ENCODE measurements around the gene PPP6R3. TPM values are rescaled to one million over a fixed set of nuclear protein-coding genes. Genes with fewer than 3 reads are reported as not detected.

PPP6R3 gene
- polyA plus RNA-seq, 1 donor (not counting 4 experiments of a cell fraction or from before 2014, with no cell fraction given), result 50.2 TPM

DNA sequence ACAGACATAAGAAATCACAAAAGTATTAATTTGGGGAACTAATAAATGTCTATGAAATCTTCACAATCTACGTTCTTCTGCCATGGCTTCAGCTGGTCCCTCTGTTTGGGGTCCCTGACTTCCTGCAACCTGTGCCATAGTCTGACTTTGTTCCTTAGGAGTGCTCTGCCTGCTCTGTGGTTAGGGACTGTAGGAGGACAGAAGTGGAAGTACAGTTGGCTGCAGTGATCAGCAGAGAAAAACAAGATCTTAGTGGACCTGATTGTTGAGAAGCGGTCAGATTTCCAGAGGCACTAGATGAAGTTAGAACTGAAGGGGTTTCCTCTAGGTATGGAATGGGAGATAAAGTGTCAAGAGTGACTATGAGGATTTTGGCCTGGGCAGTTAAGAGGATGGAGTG, 80.6 kb downstream of the PPP6R3 start:
- H3K9ac ChIP-seq (ENCODE audit: control insufficient read depth, extremely low read depth, insufficient read depth, low read length), result no peak overlapping the region
- FAIRE-seq, result no peak
- dilution Hi-C loops (cut with MboI; ENCODE audit: extremely low pct_ligation_motif_present, low sequenced_read_pairs), result no loop called here
- H3K9me1 ChIP-seq (ENCODE audit: control insufficient read depth, extremely low read depth, insufficient read depth, low read length), result peaks cover 3% of the 10 kb centered on the region
- TF ChIP-seq, protein P1, sequence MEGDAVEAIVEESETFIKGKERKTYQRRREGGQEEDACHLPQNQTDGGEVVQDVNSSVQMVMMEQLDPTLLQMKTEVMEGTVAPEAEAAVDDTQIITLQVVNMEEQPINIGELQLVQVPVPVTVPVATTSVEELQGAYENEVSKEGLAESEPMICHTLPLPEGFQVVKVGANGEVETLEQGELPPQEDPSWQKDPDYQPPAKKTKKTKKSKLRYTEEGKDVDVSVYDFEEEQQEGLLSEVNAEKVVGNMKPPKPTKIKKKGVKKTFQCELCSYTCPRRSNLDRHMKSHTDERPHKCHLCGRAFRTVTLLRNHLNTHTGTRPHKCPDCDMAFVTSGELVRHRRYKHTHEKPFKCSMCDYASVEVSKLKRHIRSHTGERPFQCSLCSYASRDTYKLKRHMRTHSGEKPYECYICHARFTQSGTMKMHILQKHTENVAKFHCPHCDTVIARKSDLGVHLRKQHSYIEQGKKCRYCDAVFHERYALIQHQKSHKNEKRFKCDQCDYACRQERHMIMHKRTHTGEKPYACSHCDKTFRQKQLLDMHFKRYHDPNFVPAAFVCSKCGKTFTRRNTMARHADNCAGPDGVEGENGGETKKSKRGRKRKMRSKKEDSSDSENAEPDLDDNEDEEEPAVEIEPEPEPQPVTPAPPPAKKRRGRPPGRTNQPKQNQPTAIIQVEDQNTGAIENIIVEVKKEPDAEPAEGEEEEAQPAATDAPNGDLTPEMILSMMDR (optimal IDR thresholded peaks at IDR 0.05 in 1 of 3, IDR thresholded peaks at IDR 0.05 in 1 of 3, conservative IDR thresholded peaks at IDR 0.05 in 1 of 3; ENCODE audit: extremely low read depth in 1 of 3, insufficient read depth in 2 of 3, low read length in 3 of 3), result no peak
- no peak for TF ChIP-seq EZH2 (IDR thresholded peaks at IDR 0.05; ENCODE audit: low read length)
- no peaks in the 10 kb centered on the region for H3K9me3 ChIP-seq (ENCODE audit: control insufficient read depth, low read depth, low read length)
- H3K4me1 ChIP-seq (ENCODE audit: control insufficient read depth, extremely low read depth, insufficient read depth, low read length), result peaks cover 8% of the 10 kb centered on the region
- H3K27me3 ChIP-seq (ENCODE audit: control insufficient read depth, extremely low read depth, insufficient read depth, low read length), result no peaks in the 10 kb centered on the region
- no peak for DNase-seq (ENCODE audit: low read depth, low spot score)
- no peak overlapping the region for H3K27ac ChIP-seq (ENCODE audit: control insufficient read depth, insufficient read depth, low read length)
- H3K36me3 ChIP-seq (ENCODE audit: control insufficient read depth in 2 of 2, extremely low read depth in 1 of 2, insufficient read depth in 2 of 2, low read length in 2 of 2), result peaks cover 16 to 19% of the 10 kb centered on the region in 2 experiments
- H3K4me3 ChIP-seq (ENCODE audit: control insufficient read depth in 2 of 3, extremely low read depth in 1 of 3, insufficient read depth in 2 of 3, low read depth in 1 of 3, low read length in 3 of 3), result no peak overlapping the region
- H2AFZ ChIP-seq (ENCODE audit: control insufficient read depth, low read length), result no peak overlapping the region
- peaks cover 40% of the 10 kb centered on the region for H3K79me2 ChIP-seq (ENCODE audit: control insufficient read depth, insufficient read depth, low read length)
- no peaks in the 10 kb centered on the region for H4K20me1 ChIP-seq (ENCODE audit: control insufficient read depth, extremely low read depth, insufficient read depth, low read length)
- no peak overlapping the region for H3K4me2 ChIP-seq (ENCODE audit: control insufficient read depth, extremely low read depth, insufficient read depth, low read depth, low read length)

DNA sequence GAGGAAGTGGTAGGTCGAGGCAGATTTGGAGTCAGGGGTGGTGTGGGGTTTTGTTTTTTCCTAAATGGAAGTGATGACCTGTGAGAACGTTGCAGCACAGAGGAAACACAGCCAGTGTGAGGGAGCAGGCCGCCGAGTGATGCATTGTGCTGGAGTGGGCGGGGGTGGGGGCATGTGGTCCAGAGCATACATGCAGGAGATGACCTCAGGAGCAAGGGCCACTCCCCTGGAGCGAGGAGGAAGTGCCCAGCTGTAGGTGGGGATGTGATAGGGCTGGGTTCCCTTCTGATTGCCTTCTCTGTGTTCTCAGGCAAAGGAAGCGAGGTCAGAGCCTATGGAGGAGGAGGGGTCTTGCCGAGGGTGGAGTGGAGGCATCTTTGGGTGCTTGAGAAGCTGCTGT, 81.4 kb downstream of the PPP6R3 start:
- no peaks in the 10 kb centered on the region for H3K9me3 ChIP-seq (ENCODE audit: control insufficient read depth, low read depth, low read length)
- no peaks in the 10 kb centered on the region for H3K27me3 ChIP-seq (ENCODE audit: control insufficient read depth, extremely low read depth, insufficient read depth, low read length)
- H3K4me2 ChIP-seq (ENCODE audit: control insufficient read depth, extremely low read depth, insufficient read depth, low read depth, low read length), result no peak overlapping the region
- H3K4me1 ChIP-seq (ENCODE audit: control insufficient read depth, extremely low read depth, insufficient read depth, low read length), result peaks cover 10% of the 10 kb centered on the region
- peaks cover 15 to 22% of the 10 kb centered on the region in 2 experiments for H3K36me3 ChIP-seq (ENCODE audit: control insufficient read depth in 2 of 2, extremely low read depth in 1 of 2, insufficient read depth in 2 of 2, low read length in 2 of 2)
- peaks cover 38% of the 10 kb centered on the region for H3K79me2 ChIP-seq (ENCODE audit: control insufficient read depth, insufficient read depth, low read length)
- H3K9ac ChIP-seq (ENCODE audit: control insufficient read depth, extremely low read depth, insufficient read depth, low read length), result no peak overlapping the region
- TF ChIP-seq, protein P1 (optimal IDR thresholded peaks at IDR 0.05 in 1 of 3, IDR thresholded peaks at IDR 0.05 in 1 of 3, conservative IDR thresholded peaks at IDR 0.05 in 1 of 3; ENCODE audit: extremely low read depth in 1 of 3, insufficient read depth in 2 of 3, low read length in 3 of 3), result no peak
- no peak for TF ChIP-seq EZH2 (IDR thresholded peaks at IDR 0.05; ENCODE audit: low read length)
- H3K27ac ChIP-seq (ENCODE audit: control insufficient read depth, insufficient read depth, low read length), result no peak overlapping the region
- no peak overlapping the region for H2AFZ ChIP-seq (ENCODE audit: control insufficient read depth, low read length)
- FAIRE-seq (no peak), DNase-seq (ENCODE audit: low read depth, low spot score) (no peak)
- dilution Hi-C loops (cut with MboI; ENCODE audit: extremely low pct_ligation_motif_present, low sequenced_read_pairs), result no loop called here
- no peaks in the 10 kb centered on the region for H4K20me1 ChIP-seq (ENCODE audit: control insufficient read depth, extremely low read depth, insufficient read depth, low read length)
- no peak overlapping the region for H3K4me3 ChIP-seq (ENCODE audit: control insufficient read depth in 2 of 3, extremely low read depth in 1 of 3, insufficient read depth in 2 of 3, low read depth in 1 of 3, low read length in 3 of 3)
- H3K9me1 ChIP-seq (ENCODE audit: control insufficient read depth, extremely low read depth, insufficient read depth, low read length), result peaks cover 3% of the 10 kb centered on the region
